CD4-positive, CD25-positive, alpha-beta regulatory T cell (primary cell): ENCODE data around the gene MLST8. TPM values are rescaled to one million over a fixed set of nuclear protein-coding genes. Genes with fewer than 3 reads are reported as not detected.

Source experiments
- ATAC-seq, 2 donors: fragments of 150-1000 bp; cut with Tn5 transposase; one replicate each; pipeline ENCODE4 v1.10.0; 2021; ENCODE audit warnings: low read depth in 2 of 2, moderate number of reproducible peaks in 2 of 2, moderate library complexity in 1 of 2
- DNase-seq, 3 donors: peaks; one replicate each; pipeline versions ENCODE4 v3.0.0 to v3.0.0-alpha.2; 2012 to 2022; ENCODE audit warnings: mixed read lengths in 1 of 3
- H3K27ac ChIP-seq: one replicate; pipeline ENCODE4 v1.7.0; 2013; ENCODE audit warnings: mild to moderate bottlenecking, low read length; ENCODE audit not compliant: insufficient read depth, poor library complexity, severe bottlenecking
- H3K27me3 ChIP-seq: one replicate; pipeline ENCODE4 v1.7.0; 2013; ENCODE audit warnings: low read length; ENCODE audit not compliant: control insufficient read depth, insufficient read depth
- H3K36me3 ChIP-seq: one replicate; pipeline ENCODE4 v1.7.0; 2013; ENCODE audit warnings: mild to moderate bottlenecking, low read length, moderate library complexity; ENCODE audit not compliant: control insufficient read depth, insufficient read depth
- H3K4me1 ChIP-seq: 2 replicates; pipeline ENCODE4 v1.7.0; 2013; ENCODE audit warnings: mild to moderate bottlenecking, low read length; ENCODE audit not compliant: insufficient read depth, control insufficient read depth, poor library complexity, severe bottlenecking
- H3K4me3 ChIP-seq: one replicate; pipeline ENCODE4 v1.7.0; 2013; ENCODE audit warnings: low read depth, mild to moderate bottlenecking, low read length, moderate library complexity
- H3K9me3 ChIP-seq, 2 experiments: 1 replicate in 1 of 2; 2 replicates in 1 of 2; pipeline ENCODE4 v1.7.0; 2013; ENCODE audit warnings: low read length in 2 of 2, mild to moderate bottlenecking in 1 of 2, moderate library complexity in 1 of 2; ENCODE audit not compliant: control insufficient read depth in 2 of 2
- H3K27ac Mint-ChIP-seq, 3 donors: one replicate each; pipeline ENCODE4 v1.8.0; 2020 to 2022; ENCODE audit warnings: mild to moderate bottlenecking in 3 of 3, mixed read lengths in 3 of 3, moderate library complexity in 2 of 3
- H3K27me3 Mint-ChIP-seq: one replicate; pipeline ENCODE4 v1.8.0; 2022; ENCODE audit warnings: mild to moderate bottlenecking, mixed read lengths
- H3K36me3 Mint-ChIP-seq: one replicate; pipeline ENCODE4 v1.8.0; 2020; ENCODE audit warnings: mixed read lengths
- H3K4me1 Mint-ChIP-seq, 4 donors: one replicate each; pipeline ENCODE4 v1.8.0; 2020 to 2022; ENCODE audit warnings: mixed read lengths in 4 of 4, mild to moderate bottlenecking in 1 of 4
- H3K4me3 Mint-ChIP-seq, 4 donors: one replicate each; pipeline ENCODE4 v1.8.0; 2020 to 2022; ENCODE audit warnings: mild to moderate bottlenecking in 4 of 4, mixed read lengths in 4 of 4, moderate library complexity in 3 of 4
- H3K9me3 Mint-ChIP-seq, 7 donors: one replicate each; pipeline ENCODE4 v1.8.0; 2020 to 2022; ENCODE audit warnings: mixed read lengths in 7 of 7, mild to moderate bottlenecking in 3 of 7, moderate library complexity in 2 of 7
- polyA plus RNA-seq, 4 donors: library from polyadenylated mRNA; unstranded; fragments of 300-500 nt; fragmentation: Illumina TruSeq; gene quantifications; one replicate each; pipeline ENCODE4 v1.2.3, GENCODE V29; 2021
- total RNA-seq: library from RNA; stranded (reverse); gene quantifications from one replicate; pipeline ENCODE4 v1.2.3, GENCODE V29; 2022

Gene MLST8
- total and polyA plus RNA-seq, 5 donors from 2014 or later, result 20.9 to 31.1 (median 23.5) TPM

DNA sequence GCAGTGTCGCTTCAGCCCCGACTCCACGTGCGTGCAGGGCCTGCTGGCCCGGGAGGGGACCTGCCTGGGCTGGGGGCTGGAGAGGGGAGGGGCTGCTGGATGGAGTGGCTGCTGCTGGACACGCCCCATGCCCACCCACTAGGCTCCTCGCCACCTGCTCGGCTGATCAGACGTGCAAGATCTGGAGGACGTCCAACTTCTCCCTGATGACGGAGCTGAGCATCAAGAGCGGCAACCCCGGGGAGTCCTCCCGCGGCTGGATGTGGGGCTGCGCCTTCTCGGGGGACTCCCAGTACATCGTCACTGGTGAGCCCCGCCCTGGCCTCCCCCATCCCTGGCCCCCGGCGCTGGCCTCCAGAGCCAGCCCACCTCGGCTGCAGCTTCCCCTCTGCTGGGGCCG lies 3.1 kb downstream of the MLST8 start:
- Mint-ChIP-seq H3K4me1 (peaks cover 0 to 33% (median 7%) of the 10 kb centered on the region in 4 donors), H3K27ac (no peak overlapping the region), H3K9me3 (peaks cover 0 to 1% (median 0%) of the 10 kb centered on the region in 7 donors), H3K4me3 (peak overlapping the region in 1 of 4 donors; percentile 84), H3K27me3 (peaks cover 3% of the 10 kb centered on the region), H3K36me3 (no peaks in the 10 kb centered on the region)
- Histone ChIP-seq H3K36me3 (peaks cover 9% of the 10 kb centered on the region), H3K27me3 (no peaks in the 10 kb centered on the region), H3K27ac (no peak overlapping the region), H3K9me3 (no peaks in the 10 kb centered on the region), H3K4me1 (peaks cover 26% of the 10 kb centered on the region), H3K4me3 (no peak overlapping the region)
- no peak for ATAC-seq
- DNase-seq, result no peak

DNA sequence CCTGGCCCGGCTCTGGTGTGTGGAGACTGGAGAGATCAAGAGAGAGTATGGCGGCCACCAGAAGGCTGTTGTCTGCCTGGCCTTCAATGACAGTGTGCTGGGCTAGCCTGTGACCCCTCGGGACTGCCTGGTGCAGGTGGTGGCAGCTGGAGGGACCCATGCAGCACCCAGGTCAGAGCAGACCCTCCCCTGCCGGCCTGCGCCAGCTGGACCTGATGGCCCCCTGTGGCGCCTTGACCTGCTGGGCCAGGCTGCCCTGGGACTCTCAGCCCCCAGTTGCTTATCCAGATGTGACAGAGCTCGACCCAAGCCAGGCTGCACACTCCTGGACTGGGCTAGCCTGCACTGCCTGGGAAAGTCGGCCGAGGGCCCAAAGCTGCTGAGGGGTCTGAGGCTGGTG lies 3.5 kb downstream of the MLST8 start:
- Histone ChIP-seq H3K27ac (no peak overlapping the region), H3K9me3 (no peaks in the 10 kb centered on the region), H3K4me1 (peaks cover 31% of the 10 kb centered on the region), H3K27me3 (no peaks in the 10 kb centered on the region), H3K4me3 (no peak overlapping the region), H3K36me3 (peaks cover 9% of the 10 kb centered on the region)
- DNase-seq (no peak), ATAC-seq (no peak)
- H3K36me3 Mint-ChIP-seq, result no peaks in the 10 kb centered on the region
- H3K9me3 Mint-ChIP-seq, result peaks cover 0 to 1% (median 0%) of the 10 kb centered on the region in 7 donors
- peaks cover 0 to 37% (median 12%) of the 10 kb centered on the region in 4 donors for H3K4me1 Mint-ChIP-seq
- no peak overlapping the region for H3K27ac Mint-ChIP-seq
- H3K27me3 Mint-ChIP-seq, result no peaks in the 10 kb centered on the region
- H3K4me3 Mint-ChIP-seq, result no peak overlapping the region

- Histone ChIP-seq H3K4me3 (no peak overlapping the region), H3K4me1 (peaks cover 36% of the 10 kb centered on the region), H3K27ac (no peak overlapping the region), H3K27me3 (no peaks in the 10 kb centered on the region), H3K36me3 (peaks cover 9% of the 10 kb centered on the region), H3K9me3 (no peaks in the 10 kb centered on the region)
- Mint-ChIP-seq H3K27ac (no peak overlapping the region), H3K4me1 (peaks cover 0 to 36% (median 11%) of the 10 kb centered on the region in 4 donors), H3K36me3 (no peaks in the 10 kb centered on the region), H3K4me3 (peak overlapping the region in 1 of 4 donors; percentile 43), H3K9me3 (peaks cover 0 to 1% (median 0%) of the 10 kb centered on the region in 7 donors), H3K27me3 (no peaks in the 10 kb centered on the region)
- no peak for ATAC-seq
- no peak for DNase-seq
Observed at GRCh38 chr16:2209258-2210008, 4.2 kb downstream of the MLST8 start.

DNA sequence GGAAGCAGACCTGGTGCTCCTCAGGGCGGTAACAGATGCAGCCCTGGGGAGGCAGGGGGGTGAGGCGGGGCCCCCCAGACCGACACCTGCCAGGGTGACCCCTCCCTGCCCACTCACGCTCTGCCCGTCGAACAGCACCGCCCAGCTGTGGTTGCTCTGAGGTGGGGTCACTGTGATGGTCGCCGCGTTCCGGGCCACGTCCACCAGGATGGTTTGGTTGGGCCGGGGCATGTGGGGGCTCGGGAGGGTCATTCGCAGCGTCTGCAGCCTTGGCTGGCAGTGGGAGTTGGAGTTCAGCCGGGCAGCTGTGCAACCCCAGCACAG lies 4.7 kb downstream of the MLST8 start:
- H3K27ac ChIP-seq, result no peak overlapping the region
- no peak for DNase-seq
- H3K4me1 ChIP-seq, result peaks cover 31% of the 10 kb centered on the region
- no peaks in the 10 kb centered on the region for H3K36me3 Mint-ChIP-seq
- peaks cover 9% of the 10 kb centered on the region for H3K36me3 ChIP-seq
- H3K9me3 ChIP-seq, result no peaks in the 10 kb centered on the region
- no peak overlapping the region for H3K27ac Mint-ChIP-seq
- H3K4me3 ChIP-seq, result no peak overlapping the region
- H3K4me1 Mint-ChIP-seq, result peaks cover 0 to 32% (median 10%) of the 10 kb centered on the region in 4 donors
- H3K27me3 Mint-ChIP-seq, result no peaks in the 10 kb centered on the region
- peaks cover 0 to 1% (median 0%) of the 10 kb centered on the region in 7 donors for H3K9me3 Mint-ChIP-seq
- no peaks in the 10 kb centered on the region for H3K27me3 ChIP-seq
- no peak overlapping the region for H3K4me3 Mint-ChIP-seq
- ATAC-seq, result no peak

- no peak within 1 kb of the TSS for H3K4me3 ChIP-seq
- Mint-ChIP-seq H3K9me3 (peaks cover 0 to 1% (median 0%) of the 10 kb centered on the region in 7 donors), H3K36me3 (no peaks in the 10 kb centered on the region), H3K27me3 (no peaks in the 10 kb centered on the region), H3K27ac (no peak within 1 kb of the TSS), H3K4me1 (peaks cover 0 to 34% (median 10%) of the 10 kb centered on the region in 4 donors), H3K4me3 (peak within 1 kb of the TSS in 2 of 4 donors; percentile 57 to 89)
- DNase-seq (no peak), ATAC-seq (no peak)
- H3K27ac ChIP-seq, result no peak within 1 kb of the TSS
- H3K27me3 ChIP-seq, result no peaks in the 10 kb centered on the region
- peaks cover 28% of the 10 kb centered on the region for H3K4me1 ChIP-seq
- no peaks in the 10 kb centered on the region for H3K9me3 ChIP-seq
- peaks cover 9% of the 10 kb centered on the region for H3K36me3 ChIP-seq
Observed at GRCh38 chr16:2210386-2211365, 5.4 kb downstream of the MLST8 start, which contains the start of gene BRICD5. Gene BRICD5, minus strand, starts transcription at chr16:2210863. Its CDS starts 30 bp downstream, at chr16:2210833.

GRCh38 chr16:2211923-2212347 lies 6.7 kb downstream of the MLST8 start:
- no peaks in the 10 kb centered on the region for H3K36me3 Mint-ChIP-seq

DNA sequence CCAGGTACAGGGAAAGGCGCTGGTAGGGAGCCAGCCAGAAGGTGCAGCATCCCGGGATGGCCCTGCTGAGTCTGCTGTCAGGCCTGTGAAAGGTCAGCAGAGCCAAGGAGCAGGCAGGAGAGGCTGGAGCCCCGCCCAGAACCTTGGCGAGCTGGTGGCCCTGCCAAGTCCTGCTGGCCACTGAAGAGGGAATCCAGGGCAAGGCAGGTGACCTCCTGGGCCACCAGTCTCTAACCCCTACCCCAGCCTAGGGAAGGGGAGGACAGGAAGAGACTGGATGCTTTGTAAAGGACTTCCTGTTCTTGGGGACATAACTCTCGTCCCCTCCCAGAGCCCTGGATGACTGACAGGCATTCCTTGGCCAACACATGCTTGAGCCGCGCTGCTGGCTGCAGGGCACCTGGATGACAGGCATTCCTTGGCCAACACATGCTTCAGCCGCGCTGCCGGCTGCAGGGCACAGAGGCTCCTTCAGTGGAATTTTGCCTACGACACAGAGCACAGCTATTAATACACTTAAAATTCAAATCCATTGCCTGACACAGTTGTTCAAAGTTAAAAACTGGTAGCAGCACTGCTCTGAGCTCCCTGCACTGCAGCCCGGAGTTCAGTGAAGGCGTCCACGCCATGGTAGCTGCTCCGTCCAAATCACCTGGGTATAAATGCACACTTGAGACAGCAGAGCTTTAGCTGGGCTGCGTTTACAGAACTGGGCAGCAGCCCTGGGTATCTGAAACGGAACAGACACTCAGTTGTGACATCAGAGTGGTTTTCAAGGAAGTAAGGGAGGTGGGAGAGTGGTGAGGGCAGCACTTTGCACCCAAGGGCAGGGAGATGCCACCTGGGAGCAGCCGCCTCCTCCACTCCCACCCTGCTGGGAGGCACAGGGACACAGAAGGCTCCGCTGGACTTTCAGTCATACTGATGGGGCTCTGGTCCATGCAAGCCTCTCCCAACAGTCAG lies 7.4 kb downstream of the MLST8 start:
- DNase-seq (no peak), ATAC-seq (no peak)
- no peaks in the 10 kb centered on the region for H3K27me3 ChIP-seq
- no peak overlapping the region for H3K4me3 ChIP-seq
- Mint-ChIP-seq H3K9me3 (peaks cover 0 to 1% (median 0%) of the 10 kb centered on the region in 7 donors), H3K4me1 (peaks cover 0 to 23% (median 9%) of the 10 kb centered on the region in 4 donors), H3K27ac (peak overlapping the region in 1 of 3 donors; percentile 29), H3K4me3 (peak overlapping the region; percentile 83 to 89 (median 86)), H3K27me3 (no peaks in the 10 kb centered on the region), H3K36me3 (no peaks in the 10 kb centered on the region)
- no peak overlapping the region for H3K27ac ChIP-seq
- no peaks in the 10 kb centered on the region for H3K9me3 ChIP-seq
- H3K36me3 ChIP-seq, result peaks cover 8% of the 10 kb centered on the region
- H3K4me1 ChIP-seq, result peaks cover 18% of the 10 kb centered on the region

More at GRCh38 chr16:2211923-2212347, 6.7 kb downstream of the MLST8 start:
- Mint-ChIP-seq H3K4me1 (peaks cover 0 to 28% (median 9%) of the 10 kb centered on the region in 4 donors), H3K9me3 (peaks cover 0 to 1% (median 0%) of the 10 kb centered on the region in 7 donors), H3K27me3 (no peaks in the 10 kb centered on the region), H3K4me3 (peak overlapping the region in 3 of 4 donors; percentile 33 to 89 (median 71)), H3K27ac (no peak overlapping the region)
- ATAC-seq, result no peak
- Histone ChIP-seq H3K27ac (no peak overlapping the region), H3K4me3 (no peak overlapping the region), H3K27me3 (no peaks in the 10 kb centered on the region), H3K36me3 (peaks cover 9% of the 10 kb centered on the region), H3K4me1 (peaks cover 18% of the 10 kb centered on the region), H3K9me3 (no peaks in the 10 kb centered on the region)
- DNase-seq, result no peak
